ENCODE results near the gene JADE3. TPM values are rescaled to one million over a fixed set of nuclear protein-coding genes. Genes with fewer than 3 reads are reported as not detected.

Gene JADE3
- total and polyA plus RNA-seq, 9 donors, result 2.7 to 5.5 (median 4.5) TPM

DNA sequence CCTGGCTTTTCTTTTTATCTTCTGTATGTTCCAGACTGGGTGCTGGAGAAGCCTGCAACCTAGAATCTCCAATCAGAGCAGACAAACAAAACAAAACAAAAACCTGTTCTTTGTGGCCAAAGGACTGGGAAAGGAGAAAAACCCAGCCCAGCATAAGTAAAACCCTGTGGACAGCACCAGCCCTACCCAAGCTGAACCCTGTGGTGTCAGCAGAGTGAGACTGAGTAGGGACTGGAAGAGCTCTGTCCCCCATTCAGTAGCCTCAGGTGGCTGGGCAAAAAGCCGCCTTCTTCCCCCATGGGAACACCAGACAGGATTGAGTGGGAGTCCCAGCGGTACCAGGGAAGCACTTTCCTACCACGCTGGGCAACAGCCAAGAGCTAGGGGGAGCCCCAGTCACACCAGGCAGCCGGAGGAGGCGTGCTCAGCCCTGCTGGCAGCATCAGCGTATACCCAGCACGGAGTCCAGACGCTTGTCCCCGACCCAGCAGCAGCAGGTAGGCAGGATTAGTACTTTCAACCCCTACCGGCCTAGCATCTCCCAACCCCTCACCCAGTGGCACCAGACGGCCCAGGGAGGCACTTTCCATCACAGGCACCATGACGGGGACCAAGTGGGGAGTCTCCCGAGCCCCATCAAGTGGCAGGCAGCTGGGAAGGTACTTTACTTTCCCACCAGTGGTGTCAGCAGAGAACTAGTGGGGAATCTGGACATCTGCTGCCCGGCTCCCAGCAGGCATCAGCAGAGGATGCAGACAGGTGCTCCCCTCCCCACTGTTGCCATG lies 8.6 kb upstream of the JADE3 start:
- Histone ChIP-seq H3K36me3 (ENCODE audit: control insufficient read depth, insufficient read depth, low read length) (no peaks in the 10 kb centered on the region), H3K27me3 (ENCODE audit: control insufficient read depth, insufficient read depth, low read length) (peaks cover 27% of the 10 kb centered on the region), H3K27ac (ENCODE audit: low read length) (no peak overlapping the region), H3K4me1 (ENCODE audit: control insufficient read depth, insufficient read depth, low read length) (no peaks in the 10 kb centered on the region), H3K4me3 (ENCODE audit: low read length) (peak overlapping the region; percentile 32), H3K9me3 (replicated peaks; ENCODE audit: control insufficient read depth, low read depth, low read length) (no peaks in the 10 kb centered on the region)
- 9% methylated on average over 7 of the region's 14 CpGs for WGBS (ENCODE audit: insufficient coverage)
- DNase-seq, result peak; percentile 73

DNA sequence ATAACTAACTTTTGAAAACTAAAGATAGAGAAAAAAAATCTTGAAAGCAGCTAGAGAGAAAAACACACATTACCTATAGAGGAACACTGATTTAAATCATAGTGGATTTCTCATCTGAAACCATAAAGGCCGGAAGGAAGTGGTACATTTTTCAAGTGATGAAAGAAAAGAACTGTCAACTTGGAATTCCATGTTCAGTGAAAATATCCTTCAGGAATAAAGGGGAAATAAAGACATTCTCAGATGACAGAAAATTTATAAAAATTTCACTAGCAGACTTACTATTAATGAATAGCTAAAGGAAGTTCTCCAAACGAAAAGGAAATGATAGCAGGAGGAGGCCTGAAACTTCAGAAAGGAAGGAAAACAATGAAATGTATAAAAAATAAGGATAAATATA lies 7.6 kb upstream of the JADE3 start:
- no peak overlapping the region for H3K4me3 ChIP-seq (ENCODE audit: low read length)
- H3K36me3 ChIP-seq (ENCODE audit: control insufficient read depth, insufficient read depth, low read length), result no peaks in the 10 kb centered on the region
- no peak for DNase-seq
- H3K9me3 ChIP-seq (replicated peaks; ENCODE audit: control insufficient read depth, low read depth, low read length), result no peaks in the 10 kb centered on the region
- no peak overlapping the region for H3K27ac ChIP-seq (ENCODE audit: low read length)
- H3K27me3 ChIP-seq (ENCODE audit: control insufficient read depth, insufficient read depth, low read length), result peaks cover 27% of the 10 kb centered on the region
- no peaks in the 10 kb centered on the region for H3K4me1 ChIP-seq (ENCODE audit: control insufficient read depth, insufficient read depth, low read length)
- no CpG with 5 or more reads among the region's 2 CpGs for WGBS (ENCODE audit: insufficient coverage)

DNA sequence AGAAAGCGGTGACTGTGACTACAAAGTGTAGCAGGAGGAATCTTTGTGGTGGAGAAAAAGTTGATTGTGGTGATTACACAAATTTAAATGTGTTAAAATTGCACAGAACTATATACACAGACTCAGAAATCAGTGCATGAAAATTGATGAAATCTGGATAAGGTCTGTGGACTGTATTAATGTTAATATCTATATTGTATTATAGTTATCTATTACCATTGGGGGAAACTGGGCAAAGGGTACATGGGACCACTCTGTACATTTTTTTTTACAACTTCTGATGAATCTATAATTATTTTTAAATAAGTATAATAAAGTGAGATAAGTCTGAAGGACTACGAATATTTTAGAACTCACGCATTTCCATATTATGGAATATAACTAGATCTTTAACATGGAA lies 1.8 kb upstream of the JADE3 start:
- Histone ChIP-seq H3K9me3 (replicated peaks; ENCODE audit: control insufficient read depth, low read depth, low read length) (peaks cover 2% of the 10 kb centered on the region), H3K4me1 (ENCODE audit: control insufficient read depth, insufficient read depth, low read length) (no peaks in the 10 kb centered on the region), H3K27me3 (ENCODE audit: control insufficient read depth, insufficient read depth, low read length) (peaks cover 23% of the 10 kb centered on the region), H3K27ac (ENCODE audit: low read length) (no peak overlapping the region), H3K36me3 (ENCODE audit: control insufficient read depth, insufficient read depth, low read length) (no peaks in the 10 kb centered on the region), H3K4me3 (ENCODE audit: low read length) (no peak overlapping the region)
- DNase-seq, result no peak
- WGBS (ENCODE audit: insufficient coverage), result 80% methylated on average over 1 of the region's 3 CpGs

DNA sequence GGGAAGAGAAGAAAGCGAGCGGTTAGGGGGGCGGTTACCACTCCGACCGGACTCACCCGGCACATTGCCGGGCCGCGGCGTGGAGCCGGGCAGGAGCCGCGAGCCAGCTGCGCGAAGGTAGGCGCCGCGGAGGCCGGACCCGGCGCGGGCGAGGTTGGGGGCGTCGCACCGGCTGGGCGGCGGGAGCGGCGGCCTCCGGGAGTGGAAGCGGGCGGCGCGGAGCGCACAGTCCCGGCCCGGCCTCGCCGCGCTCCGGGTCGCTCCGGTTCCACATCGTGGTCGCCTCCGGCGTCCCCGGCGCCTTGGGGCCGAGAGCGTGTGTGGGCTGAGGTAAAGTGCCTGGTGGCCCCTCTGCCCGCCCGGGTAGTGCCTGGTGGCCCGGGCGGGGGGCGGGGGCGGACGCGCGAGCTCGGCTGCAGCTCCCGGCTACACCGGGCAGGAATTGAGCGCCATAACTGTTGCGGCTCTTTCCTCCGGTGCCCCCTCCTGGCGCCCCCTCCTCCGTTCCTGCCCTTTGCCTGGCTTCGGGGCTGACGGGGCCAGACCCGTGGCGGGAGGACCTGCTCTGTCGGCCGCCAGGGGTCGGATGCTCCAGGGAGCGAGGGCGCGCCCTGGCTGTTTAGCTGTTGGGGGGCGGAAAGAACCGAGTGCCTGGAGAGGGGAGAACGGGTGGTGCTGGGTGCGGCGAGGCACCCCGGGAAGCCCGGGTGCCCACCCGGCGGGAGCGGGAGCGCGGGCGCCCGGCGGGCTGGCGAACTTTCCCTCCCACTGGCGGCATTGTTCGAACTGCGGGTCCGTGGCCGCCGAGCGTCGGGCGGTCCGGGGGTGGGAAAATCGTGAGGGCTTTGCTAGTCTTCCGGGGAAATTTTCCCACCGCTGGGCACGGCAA lies 626 bp downstream of the JADE3 start:
- Histone ChIP-seq H3K4me3 (ENCODE audit: low read length) (peak overlapping the region; percentile 59), H3K27me3 (ENCODE audit: control insufficient read depth, insufficient read depth, low read length) (peaks cover 22% of the 10 kb centered on the region), H3K4me1 (ENCODE audit: control insufficient read depth, insufficient read depth, low read length) (no peaks in the 10 kb centered on the region), H3K36me3 (ENCODE audit: control insufficient read depth, insufficient read depth, low read length) (no peaks in the 10 kb centered on the region), H3K9me3 (replicated peaks; ENCODE audit: control insufficient read depth, low read depth, low read length) (peaks cover 2% of the 10 kb centered on the region), H3K27ac (ENCODE audit: low read length) (no peak overlapping the region)
- 28% methylated on average over 105 of the region's 109 CpGs for whole genome bisulfite sequencing (ENCODE audit: insufficient coverage)
- peak; percentile 39 for DNase-seq

DNA sequence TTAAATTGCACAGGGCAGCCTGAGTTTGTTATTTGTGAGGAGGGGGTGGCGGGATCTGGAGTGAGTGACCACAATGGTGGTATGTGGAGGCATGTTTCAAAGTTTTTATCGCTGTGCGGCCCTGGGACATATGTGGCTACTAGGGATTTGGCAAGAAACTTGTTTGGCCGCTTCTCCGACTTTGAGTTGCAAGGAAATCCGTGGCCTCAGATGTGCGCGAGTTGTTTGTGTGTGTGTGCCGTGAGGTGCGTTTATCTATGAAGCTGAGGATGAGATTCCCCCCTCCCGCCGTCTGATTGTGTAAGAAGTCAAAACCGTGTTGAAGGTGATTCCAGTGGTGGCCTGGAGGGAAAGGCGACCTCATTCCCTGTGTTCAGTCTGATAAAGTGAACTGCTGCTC lies 1.4 kb downstream of the JADE3 start:
- no peaks in the 10 kb centered on the region for H3K36me3 ChIP-seq (ENCODE audit: control insufficient read depth, insufficient read depth, low read length)
- H3K27ac ChIP-seq (ENCODE audit: low read length), result no peak overlapping the region
- WGBS (ENCODE audit: insufficient coverage), result 41% methylated on average over 13 of the region's 14 CpGs
- DNase-seq, result peak; percentile 16
- peaks cover 22% of the 10 kb centered on the region for H3K27me3 ChIP-seq (ENCODE audit: control insufficient read depth, insufficient read depth, low read length)
- peak overlapping the region; percentile 59 for H3K4me3 ChIP-seq (ENCODE audit: low read length)
- peaks cover 2% of the 10 kb centered on the region for H3K9me3 ChIP-seq (replicated peaks; ENCODE audit: control insufficient read depth, low read depth, low read length)
- H3K4me1 ChIP-seq (ENCODE audit: control insufficient read depth, insufficient read depth, low read length), result no peaks in the 10 kb centered on the region

DNA sequence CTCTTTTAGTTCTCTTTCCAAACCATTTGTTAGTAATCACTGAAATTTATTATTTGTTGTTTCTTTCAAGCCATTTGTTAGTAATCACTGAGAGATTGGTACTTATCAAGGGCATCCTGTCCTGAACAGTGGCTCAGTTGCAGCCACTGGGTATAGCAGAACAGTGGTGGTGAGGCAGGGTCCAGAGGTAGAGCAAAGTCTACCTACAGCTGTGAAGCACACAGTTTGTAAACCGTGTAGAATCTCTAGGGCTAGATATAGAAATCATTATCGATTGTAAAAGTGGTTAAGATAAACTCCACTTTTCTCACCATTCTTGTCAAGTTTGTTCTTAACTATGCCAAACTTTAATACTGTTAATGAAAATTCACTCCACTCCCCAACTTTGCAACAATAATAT lies 4.1 kb downstream of the JADE3 start:
- no CpG with 5 or more reads among the region's 2 CpGs for whole genome bisulfite sequencing (ENCODE audit: insufficient coverage)
- Histone ChIP-seq H3K4me3 (ENCODE audit: low read length) (no peak overlapping the region), H3K27ac (ENCODE audit: low read length) (no peak overlapping the region)

DNA sequence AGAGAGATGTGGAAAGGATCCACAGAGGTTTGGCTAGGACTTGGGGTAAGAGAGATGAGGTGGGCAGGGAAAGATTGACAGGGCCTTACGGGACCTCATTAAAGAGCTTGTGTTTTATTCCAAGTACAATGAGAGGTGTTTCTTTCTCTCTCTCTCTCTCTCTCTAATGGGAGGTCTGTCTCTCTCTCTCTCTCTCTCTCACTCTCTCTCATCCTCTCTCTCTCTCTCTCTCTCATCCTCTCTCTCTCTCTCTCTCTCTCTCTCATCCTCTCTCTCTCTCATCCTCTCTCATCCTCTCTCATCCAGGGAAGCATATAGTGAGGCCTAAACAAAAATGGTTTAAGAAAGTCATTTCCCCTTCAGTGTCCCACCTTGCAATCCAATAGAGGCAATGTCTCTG lies 5.4 kb downstream of the JADE3 start:
- no peaks in the 10 kb centered on the region for H3K36me3 ChIP-seq (ENCODE audit: control insufficient read depth, insufficient read depth, low read length)

More for the DNA sequence above, 4.1 kb downstream of the JADE3 start:
- Histone ChIP-seq H3K36me3 (ENCODE audit: control insufficient read depth, insufficient read depth, low read length) (no peaks in the 10 kb centered on the region), H3K27me3 (ENCODE audit: control insufficient read depth, insufficient read depth, low read length) (peaks cover 21% of the 10 kb centered on the region), H3K4me1 (ENCODE audit: control insufficient read depth, insufficient read depth, low read length) (no peaks in the 10 kb centered on the region), H3K9me3 (replicated peaks; ENCODE audit: control insufficient read depth, low read depth, low read length) (peaks cover 9% of the 10 kb centered on the region)
- no peak for DNase-seq

DNA sequence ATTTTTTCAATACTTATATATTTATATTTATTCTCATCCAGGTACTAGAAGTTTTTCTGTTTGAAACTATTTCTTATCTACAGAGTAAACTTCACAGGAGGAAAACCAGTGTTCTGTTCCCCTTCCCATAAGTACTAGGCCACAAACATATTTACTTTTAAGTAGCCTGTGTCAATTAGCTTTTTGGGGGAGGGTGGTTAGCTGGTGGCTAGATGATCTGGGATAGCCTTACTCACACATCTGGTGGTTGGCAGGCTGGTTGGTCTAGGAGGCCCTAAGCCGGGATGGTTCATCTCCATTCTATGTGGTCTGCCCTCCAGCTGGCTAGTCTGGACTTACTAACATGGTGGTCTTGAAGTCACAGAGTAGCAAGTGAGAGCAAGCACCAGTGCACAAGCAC lies 6.2 kb downstream of the JADE3 start:
- no peaks in the 10 kb centered on the region for H3K36me3 ChIP-seq (ENCODE audit: control insufficient read depth, insufficient read depth, low read length)
- peaks cover 7% of the 10 kb centered on the region for H3K9me3 ChIP-seq (replicated peaks; ENCODE audit: control insufficient read depth, low read depth, low read length)
- no peak overlapping the region for H3K4me3 ChIP-seq (ENCODE audit: low read length)
- WGBS (ENCODE audit: insufficient coverage), result no CpG with 5 or more reads among the region's 1 CpG
- H3K27me3 ChIP-seq (ENCODE audit: control insufficient read depth, insufficient read depth, low read length), result peaks cover 21% of the 10 kb centered on the region
- H3K27ac ChIP-seq (ENCODE audit: low read length), result no peak overlapping the region
- no peak for DNase-seq
- H3K4me1 ChIP-seq (ENCODE audit: control insufficient read depth, insufficient read depth, low read length), result no peaks in the 10 kb centered on the region

More for the DNA sequence above, 5.4 kb downstream of the JADE3 start:
- no peaks in the 10 kb centered on the region for H3K4me1 ChIP-seq (ENCODE audit: control insufficient read depth, insufficient read depth, low read length)
- no peak for DNase-seq
- H3K4me3 ChIP-seq (ENCODE audit: low read length), result no peak overlapping the region
- H3K9me3 ChIP-seq (replicated peaks; ENCODE audit: control insufficient read depth, low read depth, low read length), result peaks cover 7% of the 10 kb centered on the region
- H3K27ac ChIP-seq (ENCODE audit: low read length), result no peak overlapping the region
- no CpG with 5 or more reads among the region's 1 CpG for WGBS (ENCODE audit: insufficient coverage)
- peaks cover 21% of the 10 kb centered on the region for H3K27me3 ChIP-seq (ENCODE audit: control insufficient read depth, insufficient read depth, low read length)

DNA sequence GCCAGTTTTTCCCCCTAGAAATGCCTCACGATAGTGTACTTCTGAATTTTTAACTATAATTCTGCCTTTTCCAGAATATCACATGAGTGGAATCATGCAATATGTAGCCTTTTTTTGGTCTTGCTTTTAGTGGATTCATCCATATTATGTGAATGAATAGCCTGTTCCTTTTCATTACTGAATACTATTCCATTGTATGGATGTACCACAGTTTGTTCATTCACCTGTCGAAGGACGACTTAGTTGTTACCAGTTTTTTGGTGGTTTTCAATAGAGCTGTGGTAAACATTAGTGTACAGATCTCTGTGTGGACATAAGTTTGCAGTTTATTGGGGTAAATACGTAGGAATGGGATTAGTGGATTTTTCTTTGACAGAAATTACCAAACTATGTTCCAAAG lies 8.0 kb downstream of the JADE3 start:
- Histone ChIP-seq H3K4me1 (ENCODE audit: control insufficient read depth, insufficient read depth, low read length) (no peaks in the 10 kb centered on the region), H3K36me3 (ENCODE audit: control insufficient read depth, insufficient read depth, low read length) (no peaks in the 10 kb centered on the region), H3K4me3 (ENCODE audit: low read length) (no peak overlapping the region), H3K9me3 (replicated peaks; ENCODE audit: control insufficient read depth, low read depth, low read length) (peaks cover 7% of the 10 kb centered on the region), H3K27me3 (ENCODE audit: control insufficient read depth, insufficient read depth, low read length) (peaks cover 14% of the 10 kb centered on the region), H3K27ac (ENCODE audit: low read length) (no peak overlapping the region)
- DNase-seq, result no peak
- no CpG with 5 or more reads among the region's 4 CpGs for WGBS (ENCODE audit: insufficient coverage)

DNA sequence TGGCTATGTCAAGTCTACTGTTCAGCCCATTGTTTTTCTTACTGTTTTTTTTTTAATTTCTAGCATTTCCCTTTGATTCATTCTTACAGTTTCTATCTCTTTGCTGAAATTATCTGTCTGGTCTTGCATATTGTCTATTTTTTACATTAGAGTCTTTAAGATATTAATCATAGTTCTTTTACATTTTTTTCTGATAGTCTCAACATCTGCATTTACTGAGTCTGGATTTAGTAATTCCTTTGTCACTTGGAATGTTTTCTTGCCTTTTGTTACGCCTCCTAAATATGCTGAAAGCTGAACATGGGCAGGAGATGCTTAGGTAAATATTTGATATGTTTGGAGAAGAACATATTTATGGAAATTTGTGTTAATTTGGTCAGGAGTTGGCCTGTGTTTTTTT lies 10.4 kb downstream of the JADE3 start:
- H3K36me3 ChIP-seq (ENCODE audit: control insufficient read depth, insufficient read depth, low read length), result no peaks in the 10 kb centered on the region
- no peak overlapping the region for H3K27ac ChIP-seq (ENCODE audit: low read length)
- H3K4me3 ChIP-seq (ENCODE audit: low read length), result no peak overlapping the region
- H3K9me3 ChIP-seq (replicated peaks; ENCODE audit: control insufficient read depth, low read depth, low read length), result peaks cover 7% of the 10 kb centered on the region
- no peak for DNase-seq
- H3K4me1 ChIP-seq (ENCODE audit: control insufficient read depth, insufficient read depth, low read length), result no peaks in the 10 kb centered on the region
- WGBS (ENCODE audit: insufficient coverage), result 40% methylated on average over 1 of the region's 1 CpG
- H3K27me3 ChIP-seq (ENCODE audit: control insufficient read depth, insufficient read depth, low read length), result peaks cover 11% of the 10 kb centered on the region

All from muscle of leg (tissue), 11 donors.